ENCODE measurements around the gene CDC14B. TPM values are rescaled to one million over a fixed set of nuclear protein-coding genes. Genes with fewer than 3 reads are reported as not detected.

Gene CDC14B
- total and polyA plus RNA-seq, 2 donors (not counting 1 experiment from before 2014, with no cell fraction given), result 2.8 to 8.5 TPM

GRCh38 chr9:96487029-96487396 lies 132.6 kb downstream of the CDC14B start:
- H3K27ac Mint-ChIP-seq, result no peak overlapping the region
- H3K9me3 Mint-ChIP-seq (ENCODE audit: insufficient read depth), result no peaks in the 10 kb centered on the region
- DNase-seq, result no peak
- no peaks in the 10 kb centered on the region for H3K79me2 ChIP-seq (ENCODE audit: control insufficient read depth, insufficient read depth, low read length)
- no peaks in the 10 kb centered on the region for H3K27me3 ChIP-seq (replicated peaks in 1 of 4; ENCODE audit: control extremely low read depth in 1 of 4, control insufficient read depth in 3 of 4, insufficient read depth in 4 of 4, low read length in 3 of 4)
- H3K4me2 ChIP-seq (replicated peaks; ENCODE audit: low read depth, low read length, poor library complexity, severe bottlenecking), result no peak overlapping the region
- TF ChIP-seq CTCF (IDR thresholded peaks at IDR 0.05) (no peak), EZH2 (IDR thresholded peaks at IDR 0.05; ENCODE audit: borderline replicate concordance, insufficient read depth, low read depth, low read length, poor library complexity, severe bottlenecking) (no peak)
- H3K4me3 ChIP-seq (ENCODE audit: control extremely low read depth in 1 of 5, extremely low read depth in 1 of 5, insufficient read depth in 1 of 5, low read depth in 2 of 5, low read length in 4 of 5), result no peak overlapping the region
- H3K36me3 ChIP-seq (replicated peaks in 1 of 2; ENCODE audit: control extremely low read depth in 1 of 2, control insufficient read depth in 1 of 2, extremely low read depth in 1 of 2, insufficient read depth in 2 of 2, low read length in 1 of 2), result peaks cover 0 to 22% of the 10 kb centered on the region in 2 experiments
- peaks cover 16% of the 10 kb centered on the region for H3K4me1 Mint-ChIP-seq
- no CpG with 5 or more reads among the region's 1 CpG for WGBS (ENCODE audit: insufficient coverage)
- H3K4me3 Mint-ChIP-seq, result no peak overlapping the region
- H3K27me3 Mint-ChIP-seq, result no peaks in the 10 kb centered on the region
- ATAC-seq (ENCODE audit: low read depth), result no peak
- ChIA-PET POLR2A (no interaction called here), CTCF (no interaction called here)
- intact Hi-C loops (cut with micrococcal nuclease), result no loop called here
- H2AFZ ChIP-seq (ENCODE audit: insufficient read depth, low read depth, low read length, poor library complexity, severe bottlenecking), result no peak overlapping the region
- peaks cover 4 to 9% of the 10 kb centered on the region in 2 donors for H3K4me1 ChIP-seq (ENCODE audit: control insufficient read depth in 2 of 2, insufficient read depth in 2 of 2, low read length in 2 of 2)
- no peak overlapping the region for H3K27ac ChIP-seq (ENCODE audit: low read length in 2 of 2)
- H3K9ac ChIP-seq (ENCODE audit: low read length), result no peak overlapping the region
- H4K20me1 ChIP-seq (ENCODE audit: control insufficient read depth, insufficient read depth, low read length, poor library complexity, severe bottlenecking), result no peaks in the 10 kb centered on the region
- H3K9me3 ChIP-seq (ENCODE audit: control extremely low read depth in 1 of 3, control insufficient read depth in 2 of 3, insufficient read depth in 1 of 3, low read length in 2 of 3), result no peaks in the 10 kb centered on the region

GRCh38 chr9:96486386-96487028 lies 133.1 kb downstream of the CDC14B start:
- Histone ChIP-seq H3K9ac (ENCODE audit: low read length) (no peak overlapping the region), H3K4me2 (replicated peaks; ENCODE audit: low read depth, low read length, poor library complexity, severe bottlenecking) (no peak overlapping the region), H3K27ac (ENCODE audit: low read length in 2 of 2) (no peak overlapping the region), H3K9me3 (ENCODE audit: control extremely low read depth in 1 of 3, control insufficient read depth in 2 of 3, insufficient read depth in 1 of 3, low read length in 2 of 3) (no peaks in the 10 kb centered on the region), H4K20me1 (ENCODE audit: control insufficient read depth, insufficient read depth, low read length, poor library complexity, severe bottlenecking) (no peaks in the 10 kb centered on the region), H3K4me1 (ENCODE audit: control insufficient read depth in 2 of 2, insufficient read depth in 2 of 2, low read length in 2 of 2) (peaks cover 4 to 9% of the 10 kb centered on the region in 2 donors), H2AFZ (ENCODE audit: insufficient read depth, low read depth, low read length, poor library complexity, severe bottlenecking) (no peak overlapping the region), H3K36me3 (replicated peaks in 1 of 2; ENCODE audit: control extremely low read depth in 1 of 2, control insufficient read depth in 1 of 2, extremely low read depth in 1 of 2, insufficient read depth in 2 of 2, low read length in 1 of 2) (peaks cover 0 to 22% of the 10 kb centered on the region in 2 experiments), H3K79me2 (ENCODE audit: control insufficient read depth, insufficient read depth, low read length) (no peaks in the 10 kb centered on the region), H3K4me3 (ENCODE audit: control extremely low read depth in 1 of 5, extremely low read depth in 1 of 5, insufficient read depth in 1 of 5, low read depth in 2 of 5, low read length in 4 of 5) (no peak overlapping the region), H3K27me3 (replicated peaks in 1 of 4; ENCODE audit: control extremely low read depth in 1 of 4, control insufficient read depth in 3 of 4, insufficient read depth in 4 of 4, low read length in 3 of 4) (no peaks in the 10 kb centered on the region)
- ChIA-PET CTCF (no interaction called here), POLR2A (no interaction called here)
- 100% methylated on average over 5 of the region's 7 CpGs for WGBS (ENCODE audit: insufficient coverage)
- Mint-ChIP-seq H3K4me1 (peaks cover 16% of the 10 kb centered on the region), H3K27ac (no peak overlapping the region), H3K4me3 (no peak overlapping the region), H3K9me3 (ENCODE audit: insufficient read depth) (no peaks in the 10 kb centered on the region), H3K27me3 (no peaks in the 10 kb centered on the region)
- no peak for DNase-seq
- ATAC-seq (ENCODE audit: low read depth), result no peak
- no peak for TF ChIP-seq CTCF (IDR thresholded peaks at IDR 0.05)
- no peak for TF ChIP-seq EZH2 (IDR thresholded peaks at IDR 0.05; ENCODE audit: borderline replicate concordance, insufficient read depth, low read depth, low read length, poor library complexity, severe bottlenecking)
- intact Hi-C loops (cut with micrococcal nuclease), result no loop called here

Measured in B cell (primary cell).